ENCODE results near the gene FAM76B. TPM values are rescaled to one million over a fixed set of nuclear protein-coding genes. Genes with fewer than 3 reads are reported as not detected.

The FAM76B gene
- polyA plus RNA-seq, 3 donors, result 7.8 to 46.6 (median 8.2) TPM

- Mint-ChIP-seq H3K27ac (peak overlapping the region; percentile 77 to 95 (median 86)), H3K4me1 (peaks cover 17% of the 10 kb centered on the region), H3K27me3 (ENCODE audit: low read depth in 3 of 3) (peaks cover 0 to 2% (median 0%) of the 10 kb centered on the region in 3 donors), H3K4me3 (peak overlapping the region in 1 of 2 donors; percentile 61), H3K36me3 (peaks cover 17 to 28% of the 10 kb centered on the region in 2 donors), H3K9me3 (no peaks in the 10 kb centered on the region)
- Histone ChIP-seq H3K9me3 (replicated peaks in 1 of 2; ENCODE audit: control insufficient read depth in 1 of 2, insufficient read depth in 1 of 2, low read length in 2 of 2) (no peaks in the 10 kb centered on the region), H3K27me3 (ENCODE audit: control insufficient read depth in 2 of 2, insufficient read depth in 2 of 2, low read length in 2 of 2) (no peaks in the 10 kb centered on the region), H3K4me1 (ENCODE audit: control insufficient read depth in 1 of 2, insufficient read depth in 2 of 2, low read length in 2 of 2) (peaks cover 16 to 19% of the 10 kb centered on the region in 2 donors), H3K4me2 (replicated peaks; ENCODE audit: extremely low read depth, low read length, poor library complexity, severe bottlenecking) (peak overlapping the region; percentile 48), H3K27ac (ENCODE audit: low read depth in 1 of 2, low read length in 2 of 2) (peak overlapping the region in 1 of 2 donors; percentile 43), H2AFZ (ENCODE audit: insufficient read depth, low read depth, low read length, poor library complexity, severe bottlenecking) (no peak overlapping the region), H3K9ac (ENCODE audit: insufficient read depth, low read length, poor library complexity, severe bottlenecking) (no peak overlapping the region), H4K20me1 (ENCODE audit: insufficient read depth, low read length) (no peaks in the 10 kb centered on the region), H3K36me3 (replicated peaks in 1 of 2; ENCODE audit: control insufficient read depth in 1 of 2, insufficient read depth in 2 of 2, low read length in 2 of 2) (peaks cover 17 to 40% of the 10 kb centered on the region in 2 donors), H3K4me3 (replicated peaks in 1 of 3; ENCODE audit: low read depth in 2 of 3, low read length in 3 of 3) (peak overlapping the region in 1 of 3 experiments; percentile 38), H3K79me2 (ENCODE audit: insufficient read depth, low read length) (no peaks in the 10 kb centered on the region)
- peak; percentile 59 to 80 (median 73) for DNase-seq
- no CpG with 5 or more reads among the region's 1 CpG for WGBS (ENCODE audit: insufficient coverage)
- no peak for TF ChIP-seq CTCF (IDR thresholded peaks at IDR 0.05)
- intact Hi-C loops (cut with micrococcal nuclease), result loop anchor here in 1 of 2 donors (10.0 kb wide), 2 partner anchors 683 to 1143 kb away; partner anchors contain the start of gene ENDOD1
These were observed 22.1 kb downstream of the FAM76B start for GRCh38 chr11:95767498-95767897.

GRCh38 chr11:95766701-95767100, 22.9 kb downstream of the FAM76B start:
- intact Hi-C loops (cut with micrococcal nuclease), result loop anchor here in 1 of 2 donors (10.0 kb wide), 2 partner anchors 682 to 1142 kb away; partner anchors contain the start of gene ENDOD1
- Histone ChIP-seq H3K4me2 (replicated peaks; ENCODE audit: extremely low read depth, low read length, poor library complexity, severe bottlenecking) (peak overlapping the region; percentile 7), H3K27me3 (ENCODE audit: control insufficient read depth in 2 of 2, insufficient read depth in 2 of 2, low read length in 2 of 2) (no peaks in the 10 kb centered on the region), H3K4me3 (replicated peaks in 1 of 3; ENCODE audit: low read depth in 2 of 3, low read length in 3 of 3) (no peak overlapping the region), H4K20me1 (ENCODE audit: insufficient read depth, low read length) (no peaks in the 10 kb centered on the region), H3K79me2 (ENCODE audit: insufficient read depth, low read length) (no peaks in the 10 kb centered on the region), H2AFZ (ENCODE audit: insufficient read depth, low read depth, low read length, poor library complexity, severe bottlenecking) (no peak overlapping the region), H3K4me1 (ENCODE audit: control insufficient read depth in 1 of 2, insufficient read depth in 2 of 2, low read length in 2 of 2) (peaks cover 16 to 19% of the 10 kb centered on the region in 2 donors), H3K27ac (ENCODE audit: low read depth in 1 of 2, low read length in 2 of 2) (peak overlapping the region in 1 of 2 donors; percentile 43), H3K36me3 (replicated peaks in 1 of 2; ENCODE audit: control insufficient read depth in 1 of 2, insufficient read depth in 2 of 2, low read length in 2 of 2) (peaks cover 9 to 32% of the 10 kb centered on the region in 2 donors), H3K9me3 (replicated peaks in 1 of 2; ENCODE audit: control insufficient read depth in 1 of 2, insufficient read depth in 1 of 2, low read length in 2 of 2) (no peaks in the 10 kb centered on the region), H3K9ac (ENCODE audit: insufficient read depth, low read length, poor library complexity, severe bottlenecking) (no peak overlapping the region)
- H3K4me1 Mint-ChIP-seq, result peaks cover 17% of the 10 kb centered on the region
- no peaks in the 10 kb centered on the region for H3K9me3 Mint-ChIP-seq
- peaks cover 0 to 2% (median 0%) of the 10 kb centered on the region in 3 donors for H3K27me3 Mint-ChIP-seq (ENCODE audit: low read depth in 3 of 3)
- H3K27ac Mint-ChIP-seq, result peak overlapping the region in 5 of 7 donors; percentile 17 to 90 (median 80)
- no peak for TF ChIP-seq CTCF (IDR thresholded peaks at IDR 0.05)
- peaks cover 11 to 20% of the 10 kb centered on the region in 2 donors for H3K36me3 Mint-ChIP-seq
- no CpG with 5 or more reads among the region's 3 CpGs for WGBS (ENCODE audit: insufficient coverage)
- DNase-seq, result peak; percentile 11 to 17 (median 17)
- peak overlapping the region in 1 of 2 donors; percentile 58 for H3K4me3 Mint-ChIP-seq
